ENCODE measurements around the gene TC2N.

DNA sequence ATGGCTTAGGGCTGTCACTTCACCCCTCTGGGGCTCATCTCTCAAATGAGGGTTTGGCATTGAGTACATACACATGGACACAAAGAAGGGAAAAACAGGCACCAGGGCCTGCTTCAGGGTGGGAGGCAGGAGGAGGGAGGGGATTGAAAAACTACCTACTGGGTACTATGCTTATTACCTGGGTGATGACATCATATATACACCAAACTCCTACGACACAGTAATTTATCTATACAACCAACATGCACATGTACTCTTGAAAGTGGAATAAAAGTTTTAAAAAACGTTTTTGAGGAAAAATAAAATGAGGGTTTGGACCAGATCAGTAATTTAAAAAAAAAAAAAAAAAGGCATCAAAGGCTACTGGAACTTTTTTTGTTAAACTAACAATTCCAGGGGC lies 3.6 kb upstream of the TC2N start:
- no peak for TF ChIP-seq NFRKB (IDR thresholded peaks at IDR 0.05)
- no peak for TF ChIP-seq SUZ12 (IDR thresholded peaks at IDR 0.05)
- no peak for TF ChIP-seq SP1 (IDR thresholded peaks at IDR 0.05)
- TF ChIP-seq CTBP1 (IDR thresholded peaks at IDR 0.05; ENCODE audit: borderline replicate concordance), result no peak
